ENCODE data around the gene IGFL2. TPM values are rescaled to one million over a fixed set of nuclear protein-coding genes. Genes with fewer than 3 reads are reported as not detected.
"Not testable (repeated sequence)": the region's sequence is repeated elsewhere in the genome, so short reads cannot be mapped to it uniquely, and the experiment has no call there.

The IGFL2 gene
- total and polyA plus RNA-seq, 2 donors from 2014 or later: not detected

DNA sequence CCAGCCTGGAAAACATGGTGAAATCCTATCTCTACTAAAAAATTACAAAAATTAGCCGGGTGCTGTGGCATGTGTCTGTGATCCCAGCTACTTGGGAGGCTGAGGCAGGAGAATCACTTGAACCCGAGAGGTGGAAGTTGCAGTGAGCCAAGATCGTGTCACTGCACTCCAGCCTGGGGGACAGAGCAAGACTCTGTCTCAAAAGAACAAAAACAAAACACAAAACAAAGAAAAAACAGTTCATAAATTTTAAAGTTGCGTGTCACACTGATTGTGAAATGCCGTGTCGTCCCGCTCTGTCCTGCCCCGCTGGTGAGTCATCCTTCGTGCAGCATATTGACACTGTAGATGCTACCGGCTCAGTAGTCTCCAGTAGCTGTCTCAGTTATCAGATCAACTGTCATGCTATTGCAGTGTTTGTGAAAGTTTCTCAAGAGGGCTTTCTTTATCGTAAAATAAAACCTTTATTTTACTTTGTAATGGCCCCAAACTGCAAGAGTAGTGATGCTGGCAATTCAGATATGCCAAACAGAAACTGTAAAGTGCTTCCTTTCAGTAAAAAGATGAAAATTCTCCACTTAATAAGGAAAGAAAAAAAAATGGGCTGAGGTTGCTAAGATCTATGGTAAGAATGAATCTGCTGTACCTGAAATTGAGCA is 45.1 kb downstream of the IGFL2 start:
- DNase-seq: no peak
- H3K9me3 ChIP-seq (ENCODE audit: control insufficient read depth in 2 of 3, insufficient read depth in 1 of 3, low read length in 3 of 3): no peaks in the 10 kb centered on the region
- no peak overlapping the region for H3K27ac ChIP-seq (ENCODE audit: low read depth in 2 of 2, low read length in 2 of 2)
- H3K4me1 ChIP-seq (ENCODE audit: control insufficient read depth in 2 of 3, insufficient read depth in 2 of 3, low read depth in 1 of 3, low read length in 3 of 3): no peaks in the 10 kb centered on the region
- no peaks in the 10 kb centered on the region for H3K36me3 ChIP-seq (ENCODE audit: control insufficient read depth in 2 of 3, insufficient read depth in 3 of 3, low read length in 3 of 3)
- no peak for FAIRE-seq
- H3K27me3 ChIP-seq (ENCODE audit: control insufficient read depth, insufficient read depth, low read length): no peaks in the 10 kb centered on the region
- intact Hi-C loops (cut with DNase I): no loop called here
- no peak overlapping the region for H3K9ac ChIP-seq (ENCODE audit: low read length in 3 of 3)
- TF ChIP-seq, protein P1, sequence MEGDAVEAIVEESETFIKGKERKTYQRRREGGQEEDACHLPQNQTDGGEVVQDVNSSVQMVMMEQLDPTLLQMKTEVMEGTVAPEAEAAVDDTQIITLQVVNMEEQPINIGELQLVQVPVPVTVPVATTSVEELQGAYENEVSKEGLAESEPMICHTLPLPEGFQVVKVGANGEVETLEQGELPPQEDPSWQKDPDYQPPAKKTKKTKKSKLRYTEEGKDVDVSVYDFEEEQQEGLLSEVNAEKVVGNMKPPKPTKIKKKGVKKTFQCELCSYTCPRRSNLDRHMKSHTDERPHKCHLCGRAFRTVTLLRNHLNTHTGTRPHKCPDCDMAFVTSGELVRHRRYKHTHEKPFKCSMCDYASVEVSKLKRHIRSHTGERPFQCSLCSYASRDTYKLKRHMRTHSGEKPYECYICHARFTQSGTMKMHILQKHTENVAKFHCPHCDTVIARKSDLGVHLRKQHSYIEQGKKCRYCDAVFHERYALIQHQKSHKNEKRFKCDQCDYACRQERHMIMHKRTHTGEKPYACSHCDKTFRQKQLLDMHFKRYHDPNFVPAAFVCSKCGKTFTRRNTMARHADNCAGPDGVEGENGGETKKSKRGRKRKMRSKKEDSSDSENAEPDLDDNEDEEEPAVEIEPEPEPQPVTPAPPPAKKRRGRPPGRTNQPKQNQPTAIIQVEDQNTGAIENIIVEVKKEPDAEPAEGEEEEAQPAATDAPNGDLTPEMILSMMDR (IDR thresholded peaks at IDR 0.05; ENCODE audit: borderline replicate concordance, extremely low read depth, insufficient read depth): no peak
- H3K4me3 ChIP-seq (ENCODE audit: low read length in 3 of 3): no peak overlapping the region

DNA sequence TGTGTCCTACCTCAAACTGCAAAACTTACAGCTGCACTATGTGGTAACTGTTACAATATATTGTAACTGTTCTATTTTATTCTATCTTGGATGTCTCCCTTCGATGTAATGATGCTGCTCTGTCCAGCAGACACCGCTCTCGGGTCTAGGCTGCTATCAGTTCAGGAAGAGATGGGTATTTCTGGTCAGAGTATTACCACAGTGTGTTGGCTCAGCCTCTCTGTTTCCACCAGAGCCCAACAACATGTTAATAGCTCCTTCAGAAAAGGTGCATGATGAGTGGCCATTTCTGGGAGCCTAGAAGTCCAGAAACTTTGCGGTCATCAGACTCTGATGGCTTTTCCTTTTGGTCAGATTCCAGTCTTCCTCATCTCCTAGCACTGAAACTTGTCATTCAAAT is 45.6 kb downstream of the IGFL2 start:
- no peak overlapping the region for H3K9ac ChIP-seq (ENCODE audit: low read length in 3 of 3)
- no peak for FAIRE-seq
- no peaks in the 10 kb centered on the region for H3K27me3 ChIP-seq (ENCODE audit: control insufficient read depth, insufficient read depth, low read length)

DNA sequence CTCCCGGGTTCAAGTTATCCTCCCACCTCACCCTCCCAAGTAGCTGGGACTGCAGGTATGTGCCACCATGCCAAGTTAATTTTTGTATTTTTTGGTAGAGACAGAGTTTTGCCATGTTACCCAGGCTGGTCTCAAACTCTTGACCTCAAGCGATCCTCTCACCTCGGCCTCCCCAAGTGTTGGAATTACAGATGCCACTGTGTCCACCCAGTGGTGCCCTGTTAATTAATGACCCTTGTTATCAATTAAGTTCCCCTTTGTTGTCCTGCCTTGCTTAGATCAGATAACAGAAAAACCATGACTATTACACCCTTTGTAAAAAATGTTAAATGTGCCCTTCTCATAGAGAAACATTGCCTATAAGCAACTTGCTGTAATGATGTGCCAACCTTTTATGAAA is 47.1 kb downstream of the IGFL2 start:
- FAIRE-seq (no peak), DNase-seq (no peak)
- Histone ChIP-seq H3K9ac (ENCODE audit: low read length in 3 of 3) (no peak overlapping the region), H3K27me3 (ENCODE audit: control insufficient read depth, insufficient read depth, low read length) (no peaks in the 10 kb centered on the region), H3K9me3 (ENCODE audit: control insufficient read depth in 2 of 3, insufficient read depth in 1 of 3, low read length in 3 of 3) (no peaks in the 10 kb centered on the region), H3K4me3 (ENCODE audit: low read length in 3 of 3) (no peak overlapping the region), H3K27ac (ENCODE audit: low read depth in 2 of 2, low read length in 2 of 2) (no peak overlapping the region), H3K4me1 (ENCODE audit: control insufficient read depth in 2 of 3, insufficient read depth in 2 of 3, low read depth in 1 of 3, low read length in 3 of 3) (no peaks in the 10 kb centered on the region), H3K36me3 (ENCODE audit: control insufficient read depth in 2 of 3, insufficient read depth in 3 of 3, low read length in 3 of 3) (no peaks in the 10 kb centered on the region)
- TF ChIP-seq, protein P1 (IDR thresholded peaks at IDR 0.05; ENCODE audit: borderline replicate concordance, extremely low read depth, insufficient read depth): no peak
- intact Hi-C loops (cut with DNase I): no loop called here

More for the DNA sequence above, 45.6 kb downstream of the IGFL2 start:
- intact Hi-C loops (cut with DNase I): no loop called here
- H3K36me3 ChIP-seq (ENCODE audit: control insufficient read depth in 2 of 3, insufficient read depth in 3 of 3, low read length in 3 of 3): no peaks in the 10 kb centered on the region
- DNase-seq: no peak
- no peaks in the 10 kb centered on the region for H3K9me3 ChIP-seq (ENCODE audit: control insufficient read depth in 2 of 3, insufficient read depth in 1 of 3, low read length in 3 of 3)
- H3K4me1 ChIP-seq (ENCODE audit: control insufficient read depth in 2 of 3, insufficient read depth in 2 of 3, low read depth in 1 of 3, low read length in 3 of 3): no peaks in the 10 kb centered on the region
- no peak overlapping the region for H3K4me3 ChIP-seq (ENCODE audit: low read length in 3 of 3)
- TF ChIP-seq, protein P1 (IDR thresholded peaks at IDR 0.05; ENCODE audit: borderline replicate concordance, extremely low read depth, insufficient read depth): no peak
- no peak overlapping the region for H3K27ac ChIP-seq (ENCODE audit: low read depth in 2 of 2, low read length in 2 of 2)

DNA sequence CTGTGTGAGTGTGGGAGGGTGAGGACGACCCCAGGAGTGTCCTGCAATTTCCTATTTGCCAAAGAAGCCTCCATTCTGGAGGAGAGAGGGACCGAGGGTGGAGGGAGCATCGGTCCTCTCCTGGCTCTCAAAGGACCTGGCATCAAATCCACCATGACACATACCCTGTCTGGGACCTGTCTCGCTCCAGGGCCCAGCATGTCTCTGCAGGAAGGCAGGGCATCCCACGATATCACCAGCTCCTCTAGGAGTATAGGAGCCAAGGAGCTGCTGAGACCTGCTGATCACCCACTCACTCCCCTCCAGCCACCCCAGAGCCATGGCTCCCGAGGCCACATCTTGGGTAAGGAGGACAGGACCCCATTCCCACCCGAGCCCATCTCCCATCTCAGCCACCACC is 47.9 kb downstream of the IGFL2 start:
- H3K4me3 ChIP-seq (ENCODE audit: low read length in 3 of 3); H3K9me3 ChIP-seq (ENCODE audit: control insufficient read depth in 2 of 3, insufficient read depth in 1 of 3, low read length in 3 of 3); FAIRE-seq; H3K27ac ChIP-seq (ENCODE audit: low read depth in 2 of 2, low read length in 2 of 2); intact Hi-C loops (cut with DNase I); H3K36me3 ChIP-seq (ENCODE audit: control insufficient read depth in 2 of 3, insufficient read depth in 3 of 3, low read length in 3 of 3); H3K27me3 ChIP-seq (ENCODE audit: control insufficient read depth, insufficient read depth, low read length); H3K9ac ChIP-seq (ENCODE audit: low read length in 3 of 3); DNase-seq; H3K4me1 ChIP-seq (ENCODE audit: control insufficient read depth in 2 of 3, insufficient read depth in 2 of 3, low read depth in 1 of 3, low read length in 3 of 3): not testable (repeated sequence)

Measured in kidney (tissue), 14 donors.